ENCODE measurements around the gene CRLF1. TPM values are rescaled to one million over a fixed set of nuclear protein-coding genes. Genes with fewer than 3 reads are reported as not detected.
"Not testable (repeated sequence)": the region's sequence is repeated elsewhere in the genome, so short reads cannot be mapped to it uniquely, and the experiment has no call there.

The CRLF1 gene
- polyA plus RNA-seq, 4 donors = 3.0 to 7.5 (median 4.1) TPM

GRCh38 chr19:18594096-18594823, 12.3 kb downstream of the CRLF1 start:
- peak in 2 of 4 donors; percentile 65 to 73 for DNase-seq (ENCODE audit: low read depth in 4 of 4, low spot score in 3 of 4)

GRCh38 chr19:18593367-18594095, 13.1 kb downstream of the CRLF1 start:
- DNase-seq (ENCODE audit: low read depth in 4 of 4, low spot score in 3 of 4) = no peak

GRCh38 chr19:18592732-18593131, 13.9 kb downstream of the CRLF1 start:
- not testable (repeated sequence) for DNase-seq (ENCODE audit: low read depth in 4 of 4, low spot score in 3 of 4)

GRCh38 chr19:18591735-18592385, 14.7 kb downstream of the CRLF1 start:
- DNase-seq (ENCODE audit: low read depth in 4 of 4, low spot score in 3 of 4) = no peak

GRCh38 chr19:18590273-18591272, 16.0 kb downstream of the CRLF1 start:
- peak in 3 of 4 donors; percentile 56 to 74 (median 69) for DNase-seq (ENCODE audit: low read depth in 4 of 4, low spot score in 3 of 4)

GRCh38 chr19:18589380-18590272, 17.0 kb downstream of the CRLF1 start:
- DNase-seq (ENCODE audit: low read depth in 4 of 4, low spot score in 3 of 4) = no peak

- peak in 3 of 4 donors; percentile 56 to 79 (median 66) for DNase-seq (ENCODE audit: low read depth in 4 of 4, low spot score in 3 of 4)
Measured at GRCh38 chr19:18588611-18589379, 17.8 kb downstream of the CRLF1 start, which contains the start of gene REX1BD. TSS of gene REX1BD (plus strand) at chr19:18588798. CDS start at chr19:18588802, 4 bp downstream.

GRCh38 chr19:18587962-18588610, 18.5 kb downstream of the CRLF1 start:
- no peak for DNase-seq (ENCODE audit: low read depth in 4 of 4, low spot score in 3 of 4)

GRCh38 chr19:18587561-18587960, 19.0 kb downstream of the CRLF1 start:
- DNase-seq (ENCODE audit: low read depth in 4 of 4, low spot score in 3 of 4) = no peak

- DNase-seq (ENCODE audit: low read depth in 4 of 4, low spot score in 3 of 4) = no peak
Measured at GRCh38 chr19:18586306-18586705, 20.3 kb downstream of the CRLF1 start.

- DNase-seq (ENCODE audit: low read depth in 4 of 4, low spot score in 3 of 4) = no peak
Measured at GRCh38 chr19:18580311-18580710, 26.3 kb downstream of the CRLF1 start.

- DNase-seq (ENCODE audit: low read depth in 4 of 4, low spot score in 3 of 4) = no peak
Measured at GRCh38 chr19:18577365-18577914, 29.2 kb downstream of the CRLF1 start.

- no peak for DNase-seq (ENCODE audit: low read depth in 4 of 4, low spot score in 3 of 4)
Measured at GRCh38 chr19:18576383-18576782, 30.2 kb downstream of the CRLF1 start.

GRCh38 chr19:18574691-18575291, 31.8 kb downstream of the CRLF1 start:
- no peak for DNase-seq (ENCODE audit: low read depth in 4 of 4, low spot score in 3 of 4)

GRCh38 chr19:18571564-18572344, 34.8 kb downstream of the CRLF1 start, which contains the start of gene UBA52:
TSS of gene UBA52 (plus strand) at chr19:18571857. CDS start at chr19:18573301, 1,444 bp downstream.
- peak; percentile 91 to 93 (median 92) for DNase-seq (ENCODE audit: low read depth in 4 of 4, low spot score in 3 of 4)

GRCh38 chr19:18568367-18568766, 38.2 kb downstream of the CRLF1 start:
- DNase-seq (ENCODE audit: low read depth in 4 of 4, low spot score in 3 of 4) = no peak
